ENCODE results near the gene PRR4.

PRR4 gene

GRCh38 chr12:10849425-10849878, at the start of gene PRR4:
Gene PRR4 (minus strand): TSS chr12:10849475. CDS start chr12:10849437, 38 bp downstream.
- Histone ChIP-seq H3K27ac (no peak within 1 kb of the TSS), H3K9ac (no peak within 1 kb of the TSS), H4K20me1 (no peaks in the 10 kb centered on the region), H3K4me1 (peaks cover 8% of the 10 kb centered on the region), H3K36me3 (peaks cover 6% of the 10 kb centered on the region), H3K4me3 (no peak within 1 kb of the TSS), H3K4me2 (no peak within 1 kb of the TSS), H3K9me3 (no peaks in the 10 kb centered on the region), H3K27me3 (no peaks in the 10 kb centered on the region)
- no peak for TF ChIP-seq Cebpa-rat (IDR thresholded peaks at IDR 0.05)

GRCh38 chr12:10896854-10897253, 47.6 kb upstream of the PRR4 start:
- Histone ChIP-seq H3K4me2 (no peak overlapping the region), H3K4me3 (no peak overlapping the region), H3K9ac (no peak overlapping the region), H3K27ac (no peak overlapping the region), H3K27me3 (no peaks in the 10 kb centered on the region), H3K9me3 (no peaks in the 10 kb centered on the region; the same call in 1 of the 2 replicates), H4K20me1 (no peaks in the 10 kb centered on the region), H3K36me3 (peaks cover 2% of the 10 kb centered on the region; the same call in 1 of the 2 replicates), H3K4me1 (no peaks in the 10 kb centered on the region)
- no peak for TF ChIP-seq Cebpa-rat (IDR thresholded peaks at IDR 0.05)

- no peak overlapping the region for H3K4me3 ChIP-seq
- no peaks in the 10 kb centered on the region for H3K9me3 ChIP-seq
- no peaks in the 10 kb centered on the region for H4K20me1 ChIP-seq
- H3K9ac ChIP-seq: no peak overlapping the region
- no peak for TF ChIP-seq Cebpa-rat (IDR thresholded peaks at IDR 0.05)
- no peaks in the 10 kb centered on the region for H3K4me1 ChIP-seq
- no peak overlapping the region for H3K27ac ChIP-seq
- H3K27me3 ChIP-seq: no peaks in the 10 kb centered on the region
- H3K36me3 ChIP-seq: peaks cover 7% of the 10 kb centered on the region; the same call in 1 of the 2 replicates
- H3K4me2 ChIP-seq: no peak overlapping the region
These were observed 42.7 kb upstream of the PRR4 start for GRCh38 chr12:10891937-10892336.

GRCh38 chr12:10889226-10889625, 40.0 kb upstream of the PRR4 start:
- Histone ChIP-seq H3K9me3 (no peaks in the 10 kb centered on the region), H4K20me1 (no peaks in the 10 kb centered on the region), H3K27ac (no peak overlapping the region), H3K36me3 (peaks cover 7% of the 10 kb centered on the region; the same call in 1 of the 2 replicates), H3K27me3 (no peaks in the 10 kb centered on the region), H3K4me1 (no peaks in the 10 kb centered on the region), H3K9ac (no peak overlapping the region), H3K4me3 (no peak overlapping the region), H3K4me2 (no peak overlapping the region)
- no peak for TF ChIP-seq Cebpa-rat (IDR thresholded peaks at IDR 0.05)

GRCh38 chr12:10884086-10884725, 34.9 kb upstream of the PRR4 start, which contains the start of gene PRH1:
Gene PRH1 (minus strand): TSS chr12:10884255. CDS start chr12:10884217, 38 bp downstream.
- Histone ChIP-seq H3K27ac (no peak within 1 kb of the TSS), H3K4me2 (no peak within 1 kb of the TSS), H4K20me1 (no peaks in the 10 kb centered on the region)

GRCh38 chr12:10873378-10873777, 24.1 kb upstream of the PRR4 start:
- H3K9ac ChIP-seq: no peak overlapping the region
- peaks cover 8% of the 10 kb centered on the region for H3K36me3 ChIP-seq
- TF ChIP-seq Cebpa-rat (IDR thresholded peaks at IDR 0.05): no peak
- H3K27ac ChIP-seq: no peak overlapping the region
- no peak overlapping the region for H3K4me2 ChIP-seq
- no peaks in the 10 kb centered on the region for H3K9me3 ChIP-seq
- no peaks in the 10 kb centered on the region for H3K4me1 ChIP-seq
- H3K4me3 ChIP-seq: no peak overlapping the region
- H3K27me3 ChIP-seq: no peaks in the 10 kb centered on the region
- no peaks in the 10 kb centered on the region for H4K20me1 ChIP-seq

More at GRCh38 chr12:10884086-10884725, 34.9 kb upstream of the PRR4 start, which contains the start of gene PRH1:
- H3K36me3 ChIP-seq: no peaks in the 10 kb centered on the region
- no peak within 1 kb of the TSS for H3K9ac ChIP-seq
- no peaks in the 10 kb centered on the region for H3K27me3 ChIP-seq
- H3K4me3 ChIP-seq: no peak within 1 kb of the TSS
- no peaks in the 10 kb centered on the region for H3K4me1 ChIP-seq
- TF ChIP-seq Cebpa-rat (IDR thresholded peaks at IDR 0.05): no peak
- H3K9me3 ChIP-seq: no peaks in the 10 kb centered on the region

DNA sequence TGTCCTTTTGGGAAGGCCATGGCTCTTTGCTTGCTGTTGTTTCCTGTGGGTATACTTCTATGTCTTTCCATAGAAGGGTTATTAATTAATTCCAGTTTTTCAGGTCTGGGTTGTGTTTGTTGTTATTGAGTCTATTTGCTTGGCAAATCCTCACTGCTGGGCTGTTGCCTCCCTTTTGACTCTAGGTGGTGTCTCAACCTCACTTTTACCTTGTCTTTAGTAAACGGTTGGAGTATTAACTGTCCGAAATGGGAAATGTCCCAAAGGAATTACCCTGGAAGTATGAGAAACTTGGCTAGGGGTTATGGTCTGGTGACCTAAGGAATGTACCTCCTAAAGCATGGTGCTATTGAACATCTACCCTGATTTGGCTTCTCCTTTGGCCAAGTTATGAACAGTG, 18.1 kb upstream of the PRR4 start:
- Histone ChIP-seq H3K27me3 (no peaks in the 10 kb centered on the region), H3K4me3 (no peak overlapping the region), H3K36me3 (no peaks in the 10 kb centered on the region), H4K20me1 (no peaks in the 10 kb centered on the region), H3K9ac (no peak overlapping the region), H3K27ac (no peak overlapping the region), H3K4me2 (no peak overlapping the region), H3K9me3 (no peaks in the 10 kb centered on the region), H3K4me1 (no peaks in the 10 kb centered on the region)
- TF ChIP-seq Cebpa-rat (IDR thresholded peaks at IDR 0.05): no peak

DNA sequence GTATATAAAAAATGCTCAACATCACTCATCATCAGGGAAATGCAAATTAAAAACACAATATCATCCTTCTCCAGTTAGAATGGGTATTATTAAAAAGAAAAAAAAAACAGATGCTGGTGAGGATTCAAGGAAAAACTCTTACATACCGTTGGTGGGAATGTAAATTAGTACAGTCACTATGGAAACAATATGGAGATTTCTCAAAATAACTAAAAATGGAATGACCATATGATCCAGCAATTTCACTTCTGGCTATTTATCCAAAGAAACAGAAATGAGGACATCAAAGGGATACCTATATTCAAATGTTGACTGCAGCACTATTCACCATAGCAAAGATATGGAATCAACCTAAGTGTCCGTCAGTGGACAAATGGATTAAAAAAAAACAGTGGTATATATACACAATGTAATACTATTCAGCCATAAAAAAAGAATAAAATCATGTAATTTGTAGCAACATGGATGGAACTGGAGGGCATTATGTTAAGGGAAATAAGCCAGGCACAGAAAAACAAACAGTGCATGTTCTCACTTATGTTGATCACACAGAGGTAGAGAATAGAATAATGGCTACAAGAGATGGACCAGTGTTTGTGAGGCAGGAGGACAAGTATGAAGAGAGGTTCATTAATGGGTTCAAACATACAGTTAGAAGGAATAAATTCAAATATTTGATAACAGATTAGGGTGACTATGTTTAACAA, 14.4 kb upstream of the PRR4 start:
- peaks cover 12% of the 10 kb centered on the region for H3K9me3 ChIP-seq
- no peak overlapping the region for H3K4me2 ChIP-seq
- H3K4me1 ChIP-seq: no peaks in the 10 kb centered on the region
- H3K36me3 ChIP-seq: peaks cover 6% of the 10 kb centered on the region
- H3K9ac ChIP-seq: no peak overlapping the region
- H4K20me1 ChIP-seq: no peaks in the 10 kb centered on the region
- no peak overlapping the region for H3K27ac ChIP-seq
- no peak for TF ChIP-seq Cebpa-rat (IDR thresholded peaks at IDR 0.05)
- no peak overlapping the region for H3K4me3 ChIP-seq
- no peaks in the 10 kb centered on the region for H3K27me3 ChIP-seq

GRCh38 chr12:10861366-10861765, 12.1 kb upstream of the PRR4 start:
- Histone ChIP-seq H3K4me2 (no peak overlapping the region), H4K20me1 (no peaks in the 10 kb centered on the region), H3K27ac (no peak overlapping the region), H3K9me3 (peaks cover 31% of the 10 kb centered on the region), H3K9ac (no peak overlapping the region), H3K36me3 (peaks cover 20% of the 10 kb centered on the region), H3K4me1 (no peaks in the 10 kb centered on the region), H3K27me3 (no peaks in the 10 kb centered on the region), H3K4me3 (no peak overlapping the region)
- TF ChIP-seq Cebpa-rat (IDR thresholded peaks at IDR 0.05): no peak

- Histone ChIP-seq H4K20me1 (no peaks in the 10 kb centered on the region), H3K27me3 (no peaks in the 10 kb centered on the region), H3K4me2 (no peak overlapping the region), H3K9ac (no peak overlapping the region), H3K9me3 (peaks cover 43% of the 10 kb centered on the region), H3K36me3 (peaks cover 35% of the 10 kb centered on the region), H3K27ac (no peak overlapping the region), H3K4me1 (no peaks in the 10 kb centered on the region), H3K4me3 (no peak overlapping the region)
- TF ChIP-seq Cebpa-rat (IDR thresholded peaks at IDR 0.05): no peak
These were observed 6.5 kb upstream of the PRR4 start for GRCh38 chr12:10855807-10856206.
